ENCODE measurements around the gene TTC7B.

Gene TTC7B

GRCh38 chr14:90804292-90805083 lies 11.7 kb downstream of the TTC7B start:
- DNase-seq: no peak

GRCh38 chr14:90803249-90803648 lies 13.0 kb downstream of the TTC7B start:
- no peak for DNase-seq

GRCh38 chr14:90799420-90799819 lies 16.8 kb downstream of the TTC7B start:
- DNase-seq: no peak

GRCh38 chr14:90797919-90798318 lies 18.3 kb downstream of the TTC7B start:
- no peak for DNase-seq

- no peak for DNase-seq
These were observed 18.8 kb downstream of the TTC7B start for GRCh38 chr14:90797451-90797850.

- no peak for DNase-seq
These were observed 19.9 kb downstream of the TTC7B start for GRCh38 chr14:90796329-90796728.

GRCh38 chr14:90795744-90796143 lies 20.5 kb downstream of the TTC7B start:
- no peak for DNase-seq

- no peak for DNase-seq
These were observed 24.7 kb downstream of the TTC7B start for GRCh38 chr14:90791486-90791885.

- no peak for DNase-seq
These were observed 28.2 kb downstream of the TTC7B start for GRCh38 chr14:90788031-90788430.

- no peak for DNase-seq
These were observed 30.3 kb downstream of the TTC7B start for GRCh38 chr14:90785876-90786450.

- no peak for DNase-seq
These were observed 30.8 kb downstream of the TTC7B start for GRCh38 chr14:90785471-90785870.

- DNase-seq: no peak
These were observed 31.5 kb downstream of the TTC7B start for GRCh38 chr14:90784621-90785270.

- no peak for DNase-seq
These were observed 32.9 kb downstream of the TTC7B start for GRCh38 chr14:90783344-90783743.

GRCh38 chr14:90782892-90783291 lies 33.3 kb downstream of the TTC7B start:
- no peak for DNase-seq

- no peak for DNase-seq
These were observed 34.4 kb downstream of the TTC7B start for GRCh38 chr14:90781876-90782275.

GRCh38 chr14:90781344-90781761 lies 34.9 kb downstream of the TTC7B start:
- no peak for DNase-seq

- no peak for DNase-seq
These were observed 35.7 kb downstream of the TTC7B start for GRCh38 chr14:90780519-90780918.

GRCh38 chr14:90778571-90779255 lies 37.5 kb downstream of the TTC7B start:
- DNase-seq: no peak

GRCh38 chr14:90777830-90778485 lies 38.3 kb downstream of the TTC7B start:
- no peak for DNase-seq

GRCh38 chr14:90777358-90777757 lies 38.9 kb downstream of the TTC7B start:
- no peak for DNase-seq

- DNase-seq: no peak
These were observed 40.8 kb downstream of the TTC7B start for GRCh38 chr14:90775441-90775840.

- no peak for DNase-seq
These were observed 41.9 kb downstream of the TTC7B start for GRCh38 chr14:90774316-90774715.

GRCh38 chr14:90773705-90774104 lies 42.5 kb downstream of the TTC7B start:
- DNase-seq: no peak
